Prostate gland (tissue), 2 donors: Measurements from ENCODE around the gene DSN1.

ENCODE experiments used
- POLR2A ChIP-seq: fragments of 450-650 bp; IDR thresholded peaks from one replicate; pipeline ENCODE4 v1.6.1; 2016; ENCODE audit warnings: antibody characterized with exemption, mild to moderate bottlenecking
- TF ChIP-seq, protein P1 (sequence below), 4 experiments: fragments of 200-600 bp in 2 of 4; fragments of 450-650 bp in 2 of 4; sonication (generic) in 2 of 4; IDR thresholded peaks; 1 replicate in 3 of 4; 2 replicates in 1 of 4; pipeline ENCODE4 v1.5.1; 2016 to 2019; ENCODE audit warnings: antibody characterized with exemption in 4 of 4, mild to moderate bottlenecking in 2 of 4, moderate library complexity in 2 of 4

DNA sequence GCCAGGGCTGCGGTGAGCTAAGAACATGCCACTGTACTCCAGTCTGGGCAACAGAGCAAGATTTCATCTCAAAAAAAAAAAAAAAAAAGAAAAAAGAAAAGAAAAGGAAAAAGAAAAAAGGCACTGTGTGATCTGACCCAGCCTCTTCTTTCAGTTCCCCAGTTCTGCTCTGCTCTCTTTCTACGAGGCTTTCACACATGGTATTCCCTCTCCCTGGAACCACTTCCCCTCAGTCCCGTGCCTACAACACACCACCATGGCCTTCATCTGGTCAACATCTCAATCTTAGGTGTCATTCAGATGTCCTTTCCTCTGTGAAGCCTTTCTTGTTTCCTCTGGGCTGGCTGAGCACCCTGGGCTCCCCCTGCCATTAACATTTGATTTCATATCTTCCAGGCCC is 2.3 kb upstream of the DSN1 start:
- TF ChIP-seq, protein P1, sequence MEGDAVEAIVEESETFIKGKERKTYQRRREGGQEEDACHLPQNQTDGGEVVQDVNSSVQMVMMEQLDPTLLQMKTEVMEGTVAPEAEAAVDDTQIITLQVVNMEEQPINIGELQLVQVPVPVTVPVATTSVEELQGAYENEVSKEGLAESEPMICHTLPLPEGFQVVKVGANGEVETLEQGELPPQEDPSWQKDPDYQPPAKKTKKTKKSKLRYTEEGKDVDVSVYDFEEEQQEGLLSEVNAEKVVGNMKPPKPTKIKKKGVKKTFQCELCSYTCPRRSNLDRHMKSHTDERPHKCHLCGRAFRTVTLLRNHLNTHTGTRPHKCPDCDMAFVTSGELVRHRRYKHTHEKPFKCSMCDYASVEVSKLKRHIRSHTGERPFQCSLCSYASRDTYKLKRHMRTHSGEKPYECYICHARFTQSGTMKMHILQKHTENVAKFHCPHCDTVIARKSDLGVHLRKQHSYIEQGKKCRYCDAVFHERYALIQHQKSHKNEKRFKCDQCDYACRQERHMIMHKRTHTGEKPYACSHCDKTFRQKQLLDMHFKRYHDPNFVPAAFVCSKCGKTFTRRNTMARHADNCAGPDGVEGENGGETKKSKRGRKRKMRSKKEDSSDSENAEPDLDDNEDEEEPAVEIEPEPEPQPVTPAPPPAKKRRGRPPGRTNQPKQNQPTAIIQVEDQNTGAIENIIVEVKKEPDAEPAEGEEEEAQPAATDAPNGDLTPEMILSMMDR (IDR thresholded peaks at IDR 0.05) = no peak
- TF ChIP-seq POLR2A = no peak
